Measurements from ENCODE around the gene GFI1B.
"Not testable (repeated sequence)": the region's sequence is repeated elsewhere in the genome, so short reads cannot be mapped to it uniquely, and the experiment has no call there.

GFI1B gene

GRCh38 chr9:132997591-132997990, 19.1 kb downstream of the GFI1B start:
- no peak for FAIRE-seq
- no peak for DNase-seq (ENCODE audit: insufficient read length, low spot score)
- TF ChIP-seq CTCF (IDR thresholded peaks at IDR 0.05; ENCODE audit: insufficient read depth, missing control alignments): no peak

- not testable (repeated sequence) for DNase-seq (ENCODE audit: insufficient read length, low spot score); FAIRE-seq
Measured at GRCh38 chr9:132998221-132998620, 19.7 kb downstream of the GFI1B start.

GRCh38 chr9:132998831-132999635, 20.5 kb downstream of the GFI1B start:
- no peak for DNase-seq (ENCODE audit: insufficient read length, low spot score)
- no peak for FAIRE-seq
- no peak for TF ChIP-seq CTCF (IDR thresholded peaks at IDR 0.05; ENCODE audit: insufficient read depth, missing control alignments)

GRCh38 chr9:133002147-133003070, 23.9 kb downstream of the GFI1B start:
- no peak for FAIRE-seq
- DNase-seq (ENCODE audit: insufficient read length, low spot score): no peak
- no peak for TF ChIP-seq CTCF (IDR thresholded peaks at IDR 0.05; ENCODE audit: insufficient read depth, missing control alignments)

- no peak for TF ChIP-seq CTCF (IDR thresholded peaks at IDR 0.05; ENCODE audit: insufficient read depth, missing control alignments)
- no peak for FAIRE-seq
- DNase-seq (ENCODE audit: insufficient read length, low spot score): no peak
Measured at GRCh38 chr9:133003071-133003461, 24.6 kb downstream of the GFI1B start.

- TF ChIP-seq CTCF (IDR thresholded peaks at IDR 0.05; ENCODE audit: insufficient read depth, missing control alignments): no peak
- DNase-seq (ENCODE audit: insufficient read length, low spot score): no peak
- FAIRE-seq: no peak
Measured at GRCh38 chr9:133003671-133004090, 25.2 kb downstream of the GFI1B start.

- FAIRE-seq: no peak
- no peak for DNase-seq (ENCODE audit: insufficient read length, low spot score)
- TF ChIP-seq CTCF (IDR thresholded peaks at IDR 0.05; ENCODE audit: insufficient read depth, missing control alignments): no peak
Measured at GRCh38 chr9:133004091-133004998, 25.9 kb downstream of the GFI1B start.

All from D721Med (cell line).